Measurements from ENCODE around the gene CCDC148. TPM values are rescaled to one million over a fixed set of nuclear protein-coding genes. Genes with fewer than 3 reads are reported as not detected.
"Not testable (repeated sequence)": the region's sequence is repeated elsewhere in the genome, so short reads cannot be mapped to it uniquely, and the experiment has no call there.

Gene CCDC148
- total RNA-seq, 1 donor from 2014 or later: 1.8 TPM

DNA sequence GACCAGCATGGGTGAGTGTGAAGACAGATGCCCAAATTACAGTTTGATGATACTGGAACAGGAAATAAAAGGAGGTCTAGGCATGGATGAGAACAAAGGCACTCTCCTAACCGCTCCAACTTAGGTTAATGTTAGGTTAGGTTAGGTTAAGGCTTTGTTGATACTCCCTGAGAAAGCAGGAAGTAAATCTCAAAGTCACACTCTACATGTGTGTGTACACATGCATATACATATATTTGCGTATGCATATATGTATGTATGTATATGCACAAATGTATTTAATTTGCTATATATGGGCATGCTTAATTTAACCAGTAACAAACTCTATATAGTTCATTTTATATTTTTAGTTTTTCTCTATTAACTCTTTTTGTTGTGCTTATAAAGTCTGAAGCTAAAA is 215.6 kb downstream of the CCDC148 start:
- H3K4me1 Mint-ChIP-seq (ENCODE audit: low read depth, unreplicated experiment): no peaks in the 10 kb centered on the region
- TF ChIP-seq, protein P1, sequence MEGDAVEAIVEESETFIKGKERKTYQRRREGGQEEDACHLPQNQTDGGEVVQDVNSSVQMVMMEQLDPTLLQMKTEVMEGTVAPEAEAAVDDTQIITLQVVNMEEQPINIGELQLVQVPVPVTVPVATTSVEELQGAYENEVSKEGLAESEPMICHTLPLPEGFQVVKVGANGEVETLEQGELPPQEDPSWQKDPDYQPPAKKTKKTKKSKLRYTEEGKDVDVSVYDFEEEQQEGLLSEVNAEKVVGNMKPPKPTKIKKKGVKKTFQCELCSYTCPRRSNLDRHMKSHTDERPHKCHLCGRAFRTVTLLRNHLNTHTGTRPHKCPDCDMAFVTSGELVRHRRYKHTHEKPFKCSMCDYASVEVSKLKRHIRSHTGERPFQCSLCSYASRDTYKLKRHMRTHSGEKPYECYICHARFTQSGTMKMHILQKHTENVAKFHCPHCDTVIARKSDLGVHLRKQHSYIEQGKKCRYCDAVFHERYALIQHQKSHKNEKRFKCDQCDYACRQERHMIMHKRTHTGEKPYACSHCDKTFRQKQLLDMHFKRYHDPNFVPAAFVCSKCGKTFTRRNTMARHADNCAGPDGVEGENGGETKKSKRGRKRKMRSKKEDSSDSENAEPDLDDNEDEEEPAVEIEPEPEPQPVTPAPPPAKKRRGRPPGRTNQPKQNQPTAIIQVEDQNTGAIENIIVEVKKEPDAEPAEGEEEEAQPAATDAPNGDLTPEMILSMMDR (IDR thresholded peaks at IDR 0.05; ENCODE audit: partially characterized antibody, unreplicated experiment): no peak
- no peaks in the 10 kb centered on the region for H3K27me3 Mint-ChIP-seq (ENCODE audit: unreplicated experiment)
- H3K4me3 Mint-ChIP-seq (ENCODE audit: unreplicated experiment): no peak overlapping the region
- H3K9me3 Mint-ChIP-seq (ENCODE audit: unreplicated experiment): no peaks in the 10 kb centered on the region
- no peak for DNase-seq
- no peaks in the 10 kb centered on the region for H3K36me3 Mint-ChIP-seq (ENCODE audit: unreplicated experiment)
- H3K27ac Mint-ChIP-seq (ENCODE audit: unreplicated experiment): no peak overlapping the region

DNA sequence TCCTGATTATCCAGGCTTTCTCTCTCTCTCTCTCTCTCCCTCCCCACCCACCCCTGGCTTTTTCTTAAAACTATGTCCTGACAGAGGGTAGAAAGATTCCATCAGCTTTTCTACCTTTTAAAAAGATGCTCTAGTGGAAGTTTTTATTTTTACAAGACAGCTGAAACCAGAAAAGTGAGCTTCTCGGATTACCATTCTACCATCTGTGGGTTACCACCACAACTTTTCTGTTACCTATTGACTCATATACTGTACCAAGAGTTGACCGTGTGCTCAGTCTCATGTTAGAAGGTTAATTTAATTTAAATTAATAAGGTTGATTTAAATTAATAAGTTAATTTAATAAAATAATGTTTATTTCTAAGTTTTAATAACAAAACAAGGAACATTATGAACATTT is 217.3 kb downstream of the CCDC148 start:
- no peak overlapping the region for H3K27ac Mint-ChIP-seq (ENCODE audit: unreplicated experiment)
- no peaks in the 10 kb centered on the region for H3K36me3 Mint-ChIP-seq (ENCODE audit: unreplicated experiment)
- DNase-seq: no peak
- no peaks in the 10 kb centered on the region for H3K27me3 Mint-ChIP-seq (ENCODE audit: unreplicated experiment)
- H3K4me3 Mint-ChIP-seq (ENCODE audit: unreplicated experiment): no peak overlapping the region
- TF ChIP-seq, protein P1 (IDR thresholded peaks at IDR 0.05; ENCODE audit: partially characterized antibody, unreplicated experiment): no peak
- H3K9me3 Mint-ChIP-seq (ENCODE audit: unreplicated experiment): no peaks in the 10 kb centered on the region
- H3K4me1 Mint-ChIP-seq (ENCODE audit: low read depth, unreplicated experiment): no peaks in the 10 kb centered on the region

DNA sequence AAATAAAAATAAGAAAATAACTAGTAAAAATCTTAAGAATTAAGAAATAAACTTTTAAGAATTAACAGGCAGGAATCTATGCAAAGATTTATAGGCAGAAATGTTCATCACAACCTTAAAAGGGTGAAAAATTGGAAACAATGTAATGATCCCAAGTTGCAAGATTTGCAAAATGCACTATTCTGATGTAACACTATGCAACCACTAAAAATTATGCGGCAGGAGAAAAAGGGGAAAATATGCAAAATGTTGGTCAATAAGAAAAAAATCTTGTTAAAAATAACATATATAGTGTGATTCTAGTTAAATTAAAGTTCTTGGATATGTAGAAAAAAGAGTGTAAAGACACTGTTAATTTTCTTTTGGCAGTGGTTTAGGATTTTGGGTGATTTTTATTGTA is 222.1 kb downstream of the CCDC148 start:
- Mint-ChIP-seq H3K9me3 (ENCODE audit: unreplicated experiment) (no peaks in the 10 kb centered on the region), H3K36me3 (ENCODE audit: unreplicated experiment) (no peaks in the 10 kb centered on the region), H3K4me3 (ENCODE audit: unreplicated experiment) (no peak overlapping the region), H3K27me3 (ENCODE audit: unreplicated experiment) (no peaks in the 10 kb centered on the region), H3K4me1 (ENCODE audit: low read depth, unreplicated experiment) (no peaks in the 10 kb centered on the region), H3K27ac (ENCODE audit: unreplicated experiment) (no peak overlapping the region)
- TF ChIP-seq, protein P1 (IDR thresholded peaks at IDR 0.05; ENCODE audit: partially characterized antibody, unreplicated experiment): no peak
- no peak for DNase-seq

DNA sequence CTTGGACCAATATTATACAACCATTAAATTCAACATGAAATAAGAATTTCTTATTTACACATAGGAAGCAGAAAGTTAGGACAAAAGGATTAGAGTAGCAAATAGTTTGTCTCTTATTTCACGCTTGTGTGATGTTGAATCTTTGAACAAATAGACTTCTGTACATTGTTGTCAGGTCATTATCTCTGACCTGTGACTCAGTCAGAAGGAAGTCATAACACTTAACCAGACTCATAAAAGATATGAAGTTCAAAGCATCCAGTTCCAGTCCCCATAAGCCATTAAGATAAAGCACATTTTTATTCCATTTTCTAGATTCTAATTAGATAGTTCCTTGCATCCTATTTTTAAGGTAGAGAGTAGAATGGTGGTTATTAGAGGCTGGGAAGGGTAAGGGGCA is 224.1 kb downstream of the CCDC148 start:
- Mint-ChIP-seq H3K4me3 (ENCODE audit: unreplicated experiment) (no peak overlapping the region), H3K36me3 (ENCODE audit: unreplicated experiment) (no peaks in the 10 kb centered on the region), H3K4me1 (ENCODE audit: low read depth, unreplicated experiment) (no peaks in the 10 kb centered on the region), H3K9me3 (ENCODE audit: unreplicated experiment) (no peaks in the 10 kb centered on the region), H3K27me3 (ENCODE audit: unreplicated experiment) (no peaks in the 10 kb centered on the region), H3K27ac (ENCODE audit: unreplicated experiment) (no peak overlapping the region)
- DNase-seq: no peak
- TF ChIP-seq, protein P1 (IDR thresholded peaks at IDR 0.05; ENCODE audit: partially characterized antibody, unreplicated experiment): no peak

DNA sequence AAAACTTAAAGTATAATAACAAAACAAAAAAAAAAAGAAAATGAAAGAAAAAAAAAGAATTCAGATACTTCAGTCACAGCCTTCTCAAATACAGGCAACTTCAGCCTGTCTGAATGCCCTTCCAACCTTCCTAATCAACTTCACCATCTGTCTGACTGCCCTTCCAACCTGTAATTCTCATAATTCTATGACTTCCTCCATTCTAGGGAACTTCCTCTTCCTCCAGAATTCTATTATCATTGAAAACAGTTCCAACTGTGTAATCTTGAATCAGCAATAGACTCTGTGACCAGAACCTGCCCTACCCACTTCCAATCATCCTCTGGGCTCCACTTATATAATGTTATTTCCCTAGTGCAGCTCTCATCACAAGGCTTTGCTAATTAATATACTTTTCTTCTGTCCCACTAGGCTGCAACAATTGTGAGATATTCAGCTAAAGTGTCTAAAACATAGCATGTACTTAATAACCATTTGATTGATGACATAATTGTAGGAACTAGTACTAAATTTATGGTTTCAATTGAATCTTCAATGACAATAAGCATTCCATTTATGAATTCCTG is 227.5 kb downstream of the CCDC148 start:
- Mint-ChIP-seq H3K9me3 (ENCODE audit: unreplicated experiment) (no peaks in the 10 kb centered on the region), H3K4me1 (ENCODE audit: low read depth, unreplicated experiment) (no peaks in the 10 kb centered on the region), H3K27me3 (ENCODE audit: unreplicated experiment) (no peaks in the 10 kb centered on the region), H3K36me3 (ENCODE audit: unreplicated experiment) (no peaks in the 10 kb centered on the region), H3K27ac (ENCODE audit: unreplicated experiment) (no peak overlapping the region), H3K4me3 (ENCODE audit: unreplicated experiment) (no peak overlapping the region)
- no peak for DNase-seq
- TF ChIP-seq, protein P1 (IDR thresholded peaks at IDR 0.05; ENCODE audit: partially characterized antibody, unreplicated experiment): no peak

DNA sequence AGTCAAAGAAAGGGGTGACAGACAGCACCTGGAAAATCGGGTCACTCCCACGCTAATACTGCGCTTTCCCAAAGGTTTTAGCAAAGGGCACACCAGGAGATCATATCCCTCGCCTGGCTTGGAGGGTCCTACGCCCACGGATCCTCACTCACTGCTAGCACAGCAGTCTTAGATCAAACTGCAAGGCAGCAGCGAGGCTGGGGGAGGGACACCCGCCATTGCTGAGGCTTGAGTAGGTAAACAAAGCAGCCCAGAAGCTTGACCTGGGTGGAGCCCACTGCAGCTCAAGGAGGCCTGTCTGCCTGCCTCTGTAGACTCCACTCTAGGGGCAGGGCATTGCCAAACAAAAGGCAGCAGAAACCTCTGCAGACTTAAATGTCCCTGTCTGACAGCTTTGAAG is 233.5 kb downstream of the CCDC148 start:
- not testable (repeated sequence) for H3K27me3 Mint-ChIP-seq (ENCODE audit: unreplicated experiment); H3K27ac Mint-ChIP-seq (ENCODE audit: unreplicated experiment); H3K4me1 Mint-ChIP-seq (ENCODE audit: low read depth, unreplicated experiment); DNase-seq; H3K4me3 Mint-ChIP-seq (ENCODE audit: unreplicated experiment); H3K36me3 Mint-ChIP-seq (ENCODE audit: unreplicated experiment); H3K9me3 Mint-ChIP-seq (ENCODE audit: unreplicated experiment)

Measured in glutamatergic neuron (in vitro differentiated cells).